Measurements from ENCODE around the gene STK31.
"Not testable (repeated sequence)": the region's sequence is repeated elsewhere in the genome, so short reads cannot be mapped to it uniquely, and the experiment has no call there.

The STK31 gene

GRCh38 chr7:23873306-23873705 is 163.3 kb downstream of the STK31 start:
- TF ChIP-seq MYC (IDR thresholded peaks at IDR 0.05; ENCODE audit: low read depth, low read length) (no peak), POLR2A (IDR thresholded peaks at IDR 0.05; ENCODE audit: extremely low read depth, insufficient read length) (no peak), MAX (IDR thresholded peaks at IDR 0.05; ENCODE audit: low read depth, low read length) (no peak)
- TF ChIP-seq, protein P1, sequence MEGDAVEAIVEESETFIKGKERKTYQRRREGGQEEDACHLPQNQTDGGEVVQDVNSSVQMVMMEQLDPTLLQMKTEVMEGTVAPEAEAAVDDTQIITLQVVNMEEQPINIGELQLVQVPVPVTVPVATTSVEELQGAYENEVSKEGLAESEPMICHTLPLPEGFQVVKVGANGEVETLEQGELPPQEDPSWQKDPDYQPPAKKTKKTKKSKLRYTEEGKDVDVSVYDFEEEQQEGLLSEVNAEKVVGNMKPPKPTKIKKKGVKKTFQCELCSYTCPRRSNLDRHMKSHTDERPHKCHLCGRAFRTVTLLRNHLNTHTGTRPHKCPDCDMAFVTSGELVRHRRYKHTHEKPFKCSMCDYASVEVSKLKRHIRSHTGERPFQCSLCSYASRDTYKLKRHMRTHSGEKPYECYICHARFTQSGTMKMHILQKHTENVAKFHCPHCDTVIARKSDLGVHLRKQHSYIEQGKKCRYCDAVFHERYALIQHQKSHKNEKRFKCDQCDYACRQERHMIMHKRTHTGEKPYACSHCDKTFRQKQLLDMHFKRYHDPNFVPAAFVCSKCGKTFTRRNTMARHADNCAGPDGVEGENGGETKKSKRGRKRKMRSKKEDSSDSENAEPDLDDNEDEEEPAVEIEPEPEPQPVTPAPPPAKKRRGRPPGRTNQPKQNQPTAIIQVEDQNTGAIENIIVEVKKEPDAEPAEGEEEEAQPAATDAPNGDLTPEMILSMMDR (IDR thresholded peaks at IDR 0.05; ENCODE audit: low read depth, low read length), result no peak
- no peak for DNase-seq (ENCODE audit: low read depth)
- H3K4me3 ChIP-seq (ENCODE audit: low read depth, low read length), result no peak overlapping the region

DNA sequence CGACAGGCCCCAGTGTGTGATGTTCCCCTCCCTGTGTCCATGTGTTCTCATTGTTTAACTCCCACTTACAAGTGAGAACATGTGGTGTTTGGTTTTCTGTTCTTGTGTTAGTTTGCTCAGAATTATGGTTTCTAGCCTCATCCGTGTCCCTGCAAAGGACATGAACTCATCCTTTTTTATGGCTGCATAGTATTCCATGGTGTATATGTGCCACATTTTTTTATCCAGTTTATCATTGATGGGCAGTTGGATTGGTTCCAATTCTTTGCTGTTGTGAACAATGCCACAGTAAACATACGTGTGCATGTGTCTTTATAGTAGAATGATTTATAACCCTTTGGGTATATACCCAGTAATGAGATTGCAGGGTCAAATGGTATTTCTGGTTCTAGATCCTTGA is 166.5 kb downstream of the STK31 start:
- not testable (repeated sequence) for H3K4me3 ChIP-seq (ENCODE audit: low read depth, low read length); DNase-seq (ENCODE audit: low read depth)
